ENCODE results near the gene CAMTA2. TPM values are rescaled to one million over a fixed set of nuclear protein-coding genes. Genes with fewer than 3 reads are reported as not detected.
"Not testable (repeated sequence)": the region's sequence is repeated elsewhere in the genome, so short reads cannot be mapped to it uniquely, and the experiment has no call there.

CAMTA2 gene
- total RNA-seq, 4 donors from 2014 or later = 6.9 to 19.6 (median 13.4) TPM

DNA sequence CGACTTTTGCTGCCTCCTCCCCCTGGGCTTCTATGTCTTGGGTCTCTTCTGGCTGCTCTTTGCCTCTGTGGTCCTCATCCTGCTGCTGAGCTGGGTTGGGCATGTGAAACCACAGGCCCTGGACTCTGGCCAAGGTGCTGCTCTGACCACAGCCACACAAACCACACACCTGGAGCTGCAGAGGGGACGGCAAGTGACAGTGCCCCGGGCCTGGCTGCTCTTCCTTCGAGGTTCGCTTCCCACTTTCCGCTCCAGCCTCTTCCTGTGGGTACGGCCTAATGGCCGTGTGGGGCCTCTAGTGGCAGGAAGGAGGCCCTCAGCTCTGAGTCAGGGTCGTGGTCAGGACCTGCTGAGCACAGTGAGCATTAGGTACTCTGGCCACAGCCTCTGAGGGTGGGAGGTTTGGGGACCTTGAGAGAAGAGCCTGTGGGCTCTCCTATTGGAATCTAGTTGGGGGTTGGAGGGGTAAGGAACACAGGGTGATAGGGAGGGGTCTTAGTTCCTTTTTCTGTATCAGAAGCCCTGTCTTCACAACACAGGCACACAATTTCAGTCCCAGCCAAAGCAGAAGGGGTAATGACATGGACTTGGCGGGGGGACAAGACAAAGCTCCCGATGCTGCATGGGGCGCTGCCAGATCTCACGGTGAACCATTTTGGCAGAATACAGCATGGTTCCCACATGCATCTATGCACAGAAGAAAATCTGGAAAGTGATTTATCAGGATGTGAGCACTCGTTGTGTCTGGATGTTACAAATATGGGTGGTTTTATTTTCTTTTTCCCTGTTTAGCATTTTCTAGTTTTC lies 53.1 kb downstream of the CAMTA2 start:
- H3K27ac ChIP-seq = peak overlapping the region in 1 of 4 donors; percentile 16

DNA sequence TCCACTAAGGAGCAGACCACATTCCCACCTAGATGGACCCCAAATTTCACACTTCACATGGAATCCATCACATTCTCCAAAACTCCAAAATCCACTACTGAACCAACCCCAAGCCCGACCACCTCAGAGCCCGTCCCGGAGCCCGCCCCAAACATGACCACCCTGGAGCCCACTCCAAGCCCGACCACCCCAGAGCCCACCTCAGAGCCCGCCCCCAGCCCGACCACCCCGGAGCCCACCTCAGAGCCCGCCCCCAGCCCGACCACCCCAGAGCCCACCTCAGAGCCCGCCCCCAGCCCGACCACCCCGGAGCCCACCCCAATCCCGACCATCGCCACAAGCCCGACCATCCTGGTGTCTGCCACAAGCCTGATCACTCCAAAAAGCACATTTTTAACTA lies 53.8 kb downstream of the CAMTA2 start:
- intact Hi-C loops (cut with DNase I) = no loop called here
- H3K4me3 ChIP-seq = no peak overlapping the region
- H3K36me3 ChIP-seq = peaks cover 9 to 32% (median 13%) of the 10 kb centered on the region in 3 donors
- DNase-seq = no peak
- no peaks in the 10 kb centered on the region for H3K9me3 ChIP-seq
- TF ChIP-seq, protein P1, sequence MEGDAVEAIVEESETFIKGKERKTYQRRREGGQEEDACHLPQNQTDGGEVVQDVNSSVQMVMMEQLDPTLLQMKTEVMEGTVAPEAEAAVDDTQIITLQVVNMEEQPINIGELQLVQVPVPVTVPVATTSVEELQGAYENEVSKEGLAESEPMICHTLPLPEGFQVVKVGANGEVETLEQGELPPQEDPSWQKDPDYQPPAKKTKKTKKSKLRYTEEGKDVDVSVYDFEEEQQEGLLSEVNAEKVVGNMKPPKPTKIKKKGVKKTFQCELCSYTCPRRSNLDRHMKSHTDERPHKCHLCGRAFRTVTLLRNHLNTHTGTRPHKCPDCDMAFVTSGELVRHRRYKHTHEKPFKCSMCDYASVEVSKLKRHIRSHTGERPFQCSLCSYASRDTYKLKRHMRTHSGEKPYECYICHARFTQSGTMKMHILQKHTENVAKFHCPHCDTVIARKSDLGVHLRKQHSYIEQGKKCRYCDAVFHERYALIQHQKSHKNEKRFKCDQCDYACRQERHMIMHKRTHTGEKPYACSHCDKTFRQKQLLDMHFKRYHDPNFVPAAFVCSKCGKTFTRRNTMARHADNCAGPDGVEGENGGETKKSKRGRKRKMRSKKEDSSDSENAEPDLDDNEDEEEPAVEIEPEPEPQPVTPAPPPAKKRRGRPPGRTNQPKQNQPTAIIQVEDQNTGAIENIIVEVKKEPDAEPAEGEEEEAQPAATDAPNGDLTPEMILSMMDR (IDR thresholded peaks at IDR 0.05) = no peak
- no peak for TF ChIP-seq POLR2A (IDR thresholded peaks at IDR 0.05)
- 67 to 75% methylated on average over 1 to 8 of the region's 16 CpGs for WGBS, 2 donors
- no peaks in the 10 kb centered on the region for H3K27me3 ChIP-seq
- peaks cover 8 to 25% (median 12%) of the 10 kb centered on the region in 3 donors for H3K4me1 ChIP-seq
- H3K27ac ChIP-seq = no peak overlapping the region

More for the DNA sequence above, 53.1 kb downstream of the CAMTA2 start:
- no peak overlapping the region for H3K4me3 ChIP-seq
- H3K36me3 ChIP-seq = peaks cover 9 to 32% (median 13%) of the 10 kb centered on the region in 3 donors
- H3K4me1 ChIP-seq = peaks cover 15 to 32% (median 19%) of the 10 kb centered on the region in 3 donors
- WGBS, 2 donors = 34 to 50% methylated on average over 6 to 10 of the region's 14 CpGs
- no peaks in the 10 kb centered on the region for H3K27me3 ChIP-seq
- TF ChIP-seq POLR2A (IDR thresholded peaks at IDR 0.05) = no peak
- TF ChIP-seq, protein P1 (IDR thresholded peaks at IDR 0.05) = peak in 1 of 6 experiments; percentile 7
- no peaks in the 10 kb centered on the region for H3K9me3 ChIP-seq
- intact Hi-C loops (cut with DNase I) = no loop called here
- no peak for DNase-seq

DNA sequence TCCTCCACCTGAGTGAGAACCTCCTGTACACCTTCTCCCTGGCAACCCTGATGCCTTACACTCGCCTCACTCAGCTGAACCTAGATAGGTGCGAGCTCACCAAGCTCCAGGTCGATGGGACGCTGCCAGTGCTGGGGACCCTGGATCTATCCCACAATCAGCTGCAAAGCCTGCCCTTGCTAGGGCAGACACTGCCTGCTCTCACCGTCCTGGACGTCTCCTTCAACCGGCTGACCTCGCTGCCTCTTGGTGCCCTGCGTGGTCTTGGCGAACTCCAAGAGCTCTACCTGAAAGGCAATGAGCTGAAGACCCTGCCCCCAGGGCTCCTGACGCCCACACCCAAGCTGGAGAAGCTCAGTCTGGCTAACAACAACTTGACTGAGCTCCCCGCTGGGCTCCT lies 54.7 kb downstream of the CAMTA2 start:
- DNase-seq = no peak
- WGBS, 2 donors = 94 to 96% methylated on average over 5 to 12 of the region's 12 CpGs

DNA sequence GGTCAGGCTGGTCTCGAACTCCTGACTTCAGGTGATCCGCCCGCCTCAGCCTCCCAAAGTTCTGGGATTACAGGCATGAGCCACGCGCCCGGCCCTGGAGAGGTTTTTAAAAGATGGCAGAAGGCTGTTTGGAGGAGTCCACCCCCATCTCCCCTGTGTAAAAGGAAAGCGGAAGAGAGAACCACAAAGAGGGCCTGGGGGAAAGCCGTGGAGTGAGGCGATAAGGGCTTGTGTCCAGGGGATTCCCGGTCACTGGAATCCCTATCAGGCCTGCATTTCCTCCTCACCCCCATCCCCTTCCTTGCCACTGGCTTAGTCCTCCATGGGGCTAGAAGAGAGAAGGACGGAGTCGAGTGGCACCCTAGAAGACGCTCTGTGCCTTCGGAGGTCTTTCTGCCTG lies 55.5 kb downstream of the CAMTA2 start, which contains the start of gene GP1BA:
Gene GP1BA (plus strand): TSS at position 315 of the 400 bp plus-strand sequence. CDS start 328 bp downstream, outside the sequence.
- peaks cover 0 to 16% (median 4%) of the 10 kb centered on the region in 3 donors for H3K36me3 ChIP-seq
- H3K4me1 ChIP-seq = peaks cover 0 to 10% (median 5%) of the 10 kb centered on the region in 3 donors
- 60 to 84% methylated on average over 6 to 10 of the region's 14 CpGs for WGBS, 2 donors
- no peak for DNase-seq
- H3K4me3 ChIP-seq = no peak within 1 kb of the TSS
- no peak within 1 kb of the TSS for H3K27ac ChIP-seq
- no peaks in the 10 kb centered on the region for H3K27me3 ChIP-seq
- TF ChIP-seq, protein P1 (IDR thresholded peaks at IDR 0.05) = no peak
- no peak for TF ChIP-seq POLR2A (IDR thresholded peaks at IDR 0.05)
- intact Hi-C loops (cut with DNase I) = no loop called here
- H3K9me3 ChIP-seq = no peaks in the 10 kb centered on the region

More for the DNA sequence above, 54.7 kb downstream of the CAMTA2 start:
- TF ChIP-seq, protein P1 (IDR thresholded peaks at IDR 0.05) = no peak
- TF ChIP-seq POLR2A (IDR thresholded peaks at IDR 0.05) = no peak
- Histone ChIP-seq H3K4me1 (peaks cover 0 to 16% (median 5%) of the 10 kb centered on the region in 3 donors), H3K36me3 (peaks cover 4 to 24% (median 7%) of the 10 kb centered on the region in 3 donors), H3K27ac (no peak overlapping the region), H3K4me3 (no peak overlapping the region), H3K27me3 (no peaks in the 10 kb centered on the region), H3K9me3 (no peaks in the 10 kb centered on the region)
- intact Hi-C loops (cut with DNase I) = no loop called here

DNA sequence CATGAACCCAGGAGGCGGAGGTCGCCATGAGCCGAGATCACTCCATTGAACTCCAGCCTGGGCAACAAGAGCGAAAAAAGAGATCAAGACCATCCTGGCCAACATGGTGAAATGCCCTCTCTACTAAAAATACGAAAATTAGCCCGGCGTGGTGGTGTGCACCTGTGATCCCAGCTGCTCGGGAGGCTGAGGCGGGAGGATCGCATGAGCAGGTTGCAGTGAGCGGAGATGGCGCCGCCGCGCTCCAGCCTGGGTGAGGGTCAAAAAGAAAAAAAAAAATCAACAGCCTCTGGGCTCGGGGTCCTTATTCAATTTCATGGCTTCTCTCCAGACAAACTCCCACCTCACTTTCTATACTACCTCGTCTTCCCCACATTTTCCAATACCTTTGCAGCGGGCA lies 58.6 kb downstream of the CAMTA2 start:
- 91 to 98% methylated on average over 18 of the region's 18 CpGs for WGBS, 2 donors
- TF ChIP-seq, protein P1 (IDR thresholded peaks at IDR 0.05) = no peak
- no peak for TF ChIP-seq POLR2A (IDR thresholded peaks at IDR 0.05)

DNA sequence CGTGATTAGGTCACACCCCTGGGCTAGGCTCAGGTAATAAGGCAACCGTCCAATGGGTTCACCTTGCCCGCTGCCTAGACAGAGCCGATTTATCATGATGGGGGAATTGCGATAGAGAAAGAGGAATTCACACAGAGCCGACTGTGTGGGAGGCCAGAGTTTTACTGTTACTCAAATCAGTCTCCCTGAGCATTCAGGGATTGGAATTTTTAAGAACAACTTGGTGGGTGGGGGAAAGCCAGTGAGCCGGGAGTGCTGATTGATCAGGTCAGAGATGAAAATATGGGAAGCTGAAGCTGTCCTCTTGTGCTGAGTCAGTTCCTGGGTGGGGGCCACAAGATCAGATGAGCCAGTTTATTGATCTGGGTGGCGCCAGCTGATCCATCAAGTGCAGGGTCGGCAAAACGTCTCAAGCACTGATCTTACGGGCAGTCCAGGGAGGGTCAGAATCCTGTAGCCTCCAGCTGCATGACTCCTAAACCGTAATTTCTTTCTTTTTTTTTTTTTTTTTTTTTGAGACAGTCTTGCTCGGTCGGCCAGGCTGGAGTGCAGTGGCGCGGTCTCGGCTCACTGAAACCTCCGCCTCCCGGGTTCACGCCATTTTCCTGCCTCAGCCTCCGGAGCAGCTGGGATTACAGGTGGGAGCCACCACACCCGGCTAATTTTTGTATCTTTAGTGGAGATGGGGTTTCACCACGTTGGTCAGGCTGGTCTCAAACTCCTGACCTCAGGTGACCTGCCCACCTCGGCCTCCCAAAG lies 60.7 kb downstream of the CAMTA2 start:
- H3K27ac ChIP-seq; H3K4me1 ChIP-seq; intact Hi-C loops (cut with DNase I); H3K36me3 ChIP-seq; DNase-seq; H3K4me3 ChIP-seq; H3K27me3 ChIP-seq; H3K9me3 ChIP-seq: not testable (repeated sequence)
- 78 to 79% methylated on average over 18 to 23 of the region's 24 CpGs for WGBS, 2 donors

More for the DNA sequence above, 58.6 kb downstream of the CAMTA2 start:
- H3K27me3 ChIP-seq = no peaks in the 10 kb centered on the region
- no peak overlapping the region for H3K27ac ChIP-seq
- peaks cover 0 to 1% (median under 1%) of the 10 kb centered on the region in 3 donors for H3K4me1 ChIP-seq
- H3K4me3 ChIP-seq = no peak overlapping the region
- no peak for DNase-seq
- intact Hi-C loops (cut with DNase I) = no loop called here
- H3K9me3 ChIP-seq = no peaks in the 10 kb centered on the region
- H3K36me3 ChIP-seq = no peaks in the 10 kb centered on the region

All from esophagus squamous epithelium (tissue), 5 donors.